CD4-positive, CD25-positive, alpha-beta regulatory T cell (primary cell): Measurements from ENCODE around the gene GRIK1. TPM values are rescaled to one million over a fixed set of nuclear protein-coding genes. Genes with fewer than 3 reads are reported as not detected.

Source experiments
- ATAC-seq, 2 donors: fragments of 150-1000 bp; cut with Tn5 transposase; one replicate each; pipeline ENCODE4 v1.10.0; 2021; ENCODE audit warnings: low read depth in 2 of 2, moderate number of reproducible peaks in 2 of 2, moderate library complexity in 1 of 2
- DNase-seq, 3 donors: peaks; one replicate each; pipeline versions ENCODE4 v3.0.0 to v3.0.0-alpha.2; 2012 to 2022; ENCODE audit warnings: mixed read lengths in 1 of 3
- H3K27ac ChIP-seq: one replicate; pipeline ENCODE4 v1.7.0; 2013; ENCODE audit warnings: mild to moderate bottlenecking, low read length; ENCODE audit not compliant: insufficient read depth, poor library complexity, severe bottlenecking
- H3K27me3 ChIP-seq: one replicate; pipeline ENCODE4 v1.7.0; 2013; ENCODE audit warnings: low read length; ENCODE audit not compliant: control insufficient read depth, insufficient read depth
- H3K36me3 ChIP-seq: one replicate; pipeline ENCODE4 v1.7.0; 2013; ENCODE audit warnings: mild to moderate bottlenecking, low read length, moderate library complexity; ENCODE audit not compliant: control insufficient read depth, insufficient read depth
- H3K4me1 ChIP-seq: 2 replicates; pipeline ENCODE4 v1.7.0; 2013; ENCODE audit warnings: mild to moderate bottlenecking, low read length; ENCODE audit not compliant: insufficient read depth, control insufficient read depth, poor library complexity, severe bottlenecking
- H3K4me3 ChIP-seq: one replicate; pipeline ENCODE4 v1.7.0; 2013; ENCODE audit warnings: low read depth, mild to moderate bottlenecking, low read length, moderate library complexity
- H3K9me3 ChIP-seq, 2 experiments: 1 replicate in 1 of 2; 2 replicates in 1 of 2; pipeline ENCODE4 v1.7.0; 2013; ENCODE audit warnings: low read length in 2 of 2, mild to moderate bottlenecking in 1 of 2, moderate library complexity in 1 of 2; ENCODE audit not compliant: control insufficient read depth in 2 of 2
- H3K27ac Mint-ChIP-seq, 3 donors: one replicate each; pipeline ENCODE4 v1.8.0; 2020 to 2022; ENCODE audit warnings: mild to moderate bottlenecking in 3 of 3, mixed read lengths in 3 of 3, moderate library complexity in 2 of 3
- H3K27me3 Mint-ChIP-seq: one replicate; pipeline ENCODE4 v1.8.0; 2022; ENCODE audit warnings: mild to moderate bottlenecking, mixed read lengths
- H3K36me3 Mint-ChIP-seq: one replicate; pipeline ENCODE4 v1.8.0; 2020; ENCODE audit warnings: mixed read lengths
- H3K4me1 Mint-ChIP-seq, 4 donors: one replicate each; pipeline ENCODE4 v1.8.0; 2020 to 2022; ENCODE audit warnings: mixed read lengths in 4 of 4, mild to moderate bottlenecking in 1 of 4
- H3K4me3 Mint-ChIP-seq, 4 donors: one replicate each; pipeline ENCODE4 v1.8.0; 2020 to 2022; ENCODE audit warnings: mild to moderate bottlenecking in 4 of 4, mixed read lengths in 4 of 4, moderate library complexity in 3 of 4
- H3K9me3 Mint-ChIP-seq, 7 donors: one replicate each; pipeline ENCODE4 v1.8.0; 2020 to 2022; ENCODE audit warnings: mixed read lengths in 7 of 7, mild to moderate bottlenecking in 3 of 7, moderate library complexity in 2 of 7
- polyA plus RNA-seq, 4 donors: library from polyadenylated mRNA; unstranded; fragments of 300-500 nt; fragmentation: Illumina TruSeq; gene quantifications; one replicate each; pipeline ENCODE4 v1.2.3, GENCODE V29; 2021
- total RNA-seq: library from RNA; stranded (reverse); gene quantifications from one replicate; pipeline ENCODE4 v1.2.3, GENCODE V29; 2022

Gene GRIK1
- total and polyA plus RNA-seq, 5 donors from 2014 or later, result 0.06 TPM; not detected in 4

- Histone ChIP-seq H3K4me1 (no peaks in the 10 kb centered on the region), H3K36me3 (no peaks in the 10 kb centered on the region), H3K27ac (no peak overlapping the region), H3K4me3 (no peak overlapping the region), H3K9me3 (no peaks in the 10 kb centered on the region), H3K27me3 (no peaks in the 10 kb centered on the region)
- Mint-ChIP-seq H3K27ac (no peak overlapping the region), H3K9me3 (peaks cover 0 to 5% (median 0%) of the 10 kb centered on the region in 7 donors), H3K4me1 (no peaks in the 10 kb centered on the region), H3K4me3 (no peak overlapping the region), H3K27me3 (no peaks in the 10 kb centered on the region), H3K36me3 (no peaks in the 10 kb centered on the region)
- ATAC-seq (no peak), DNase-seq (no peak)
Measured at GRCh38 chr21:29909571-29909970, 30.2 kb downstream of the GRIK1 start.

- DNase-seq, result no peak
- Mint-ChIP-seq H3K4me1 (no peaks in the 10 kb centered on the region), H3K27ac (no peak overlapping the region), H3K9me3 (peaks cover 0 to 9% (median 4%) of the 10 kb centered on the region in 7 donors), H3K36me3 (no peaks in the 10 kb centered on the region), H3K4me3 (no peak overlapping the region), H3K27me3 (no peaks in the 10 kb centered on the region)
- no peaks in the 10 kb centered on the region for H3K4me1 ChIP-seq
- no peaks in the 10 kb centered on the region for H3K36me3 ChIP-seq
- no peaks in the 10 kb centered on the region for H3K9me3 ChIP-seq
- H3K4me3 ChIP-seq, result no peak overlapping the region
- no peaks in the 10 kb centered on the region for H3K27me3 ChIP-seq
- no peak overlapping the region for H3K27ac ChIP-seq
- no peak for ATAC-seq
Measured at GRCh38 chr21:29904359-29905282, 35.2 kb downstream of the GRIK1 start.

GRCh38 chr21:29896884-29897283, 42.9 kb downstream of the GRIK1 start:
- H3K9me3 ChIP-seq, result no peaks in the 10 kb centered on the region
- ATAC-seq, result no peak
- H3K4me1 ChIP-seq, result no peaks in the 10 kb centered on the region
- no peaks in the 10 kb centered on the region for H3K36me3 ChIP-seq
- no peak overlapping the region for H3K27ac Mint-ChIP-seq
- H3K27ac ChIP-seq, result no peak overlapping the region
- no peak overlapping the region for H3K4me3 Mint-ChIP-seq
- peaks cover 8% of the 10 kb centered on the region for H3K27me3 Mint-ChIP-seq
- no peak overlapping the region for H3K4me3 ChIP-seq
- peaks cover 0 to 8% (median 1%) of the 10 kb centered on the region in 7 donors for H3K9me3 Mint-ChIP-seq
- no peaks in the 10 kb centered on the region for H3K36me3 Mint-ChIP-seq
- H3K4me1 Mint-ChIP-seq, result no peaks in the 10 kb centered on the region
- H3K27me3 ChIP-seq, result no peaks in the 10 kb centered on the region
- DNase-seq, result no peak

GRCh38 chr21:29893687-29894086, 46.1 kb downstream of the GRIK1 start:
- Mint-ChIP-seq H3K4me1 (no peaks in the 10 kb centered on the region), H3K4me3 (no peak overlapping the region), H3K36me3 (no peaks in the 10 kb centered on the region), H3K9me3 (peaks cover 0 to 4% (median 0%) of the 10 kb centered on the region in 7 donors), H3K27ac (no peak overlapping the region), H3K27me3 (peaks cover 8% of the 10 kb centered on the region)
- DNase-seq, result no peak
- Histone ChIP-seq H3K27ac (no peak overlapping the region), H3K36me3 (no peaks in the 10 kb centered on the region), H3K27me3 (no peaks in the 10 kb centered on the region), H3K9me3 (no peaks in the 10 kb centered on the region), H3K4me3 (no peak overlapping the region), H3K4me1 (no peaks in the 10 kb centered on the region)
- ATAC-seq, result no peak

GRCh38 chr21:29892379-29892778, 47.4 kb downstream of the GRIK1 start:
- no peaks in the 10 kb centered on the region for H3K27me3 ChIP-seq
- H3K27ac Mint-ChIP-seq, result no peak overlapping the region
- no peaks in the 10 kb centered on the region for H3K4me1 Mint-ChIP-seq
- H3K36me3 Mint-ChIP-seq, result no peaks in the 10 kb centered on the region
- peaks cover 0 to 1% (median 0%) of the 10 kb centered on the region in 7 donors for H3K9me3 Mint-ChIP-seq
- H3K36me3 ChIP-seq, result no peaks in the 10 kb centered on the region
- no peak overlapping the region for H3K27ac ChIP-seq
- no peak overlapping the region for H3K4me3 ChIP-seq
- no peaks in the 10 kb centered on the region for H3K9me3 ChIP-seq
- no peak overlapping the region for H3K4me3 Mint-ChIP-seq
- DNase-seq, result no peak
- H3K4me1 ChIP-seq, result no peaks in the 10 kb centered on the region
- no peak for ATAC-seq
- peaks cover 8% of the 10 kb centered on the region for H3K27me3 Mint-ChIP-seq

- Mint-ChIP-seq H3K27me3 (peaks cover 8% of the 10 kb centered on the region), H3K4me1 (no peaks in the 10 kb centered on the region), H3K36me3 (no peaks in the 10 kb centered on the region), H3K9me3 (no peaks in the 10 kb centered on the region), H3K27ac (no peak overlapping the region), H3K4me3 (peak overlapping the region in 1 of 4 donors; percentile 45)
- Histone ChIP-seq H3K27me3 (no peaks in the 10 kb centered on the region), H3K36me3 (no peaks in the 10 kb centered on the region), H3K9me3 (no peaks in the 10 kb centered on the region), H3K4me1 (no peaks in the 10 kb centered on the region), H3K27ac (no peak overlapping the region), H3K4me3 (no peak overlapping the region)
- no peak for ATAC-seq
- no peak for DNase-seq
Measured at GRCh38 chr21:29888437-29888836, 51.4 kb downstream of the GRIK1 start.

GRCh38 chr21:29887313-29888009, 52.3 kb downstream of the GRIK1 start:
- H3K36me3 ChIP-seq, result no peaks in the 10 kb centered on the region
- H3K27me3 Mint-ChIP-seq, result peaks cover 4% of the 10 kb centered on the region
- H3K36me3 Mint-ChIP-seq, result no peaks in the 10 kb centered on the region
- H3K27ac Mint-ChIP-seq, result no peak overlapping the region
- H3K4me1 ChIP-seq, result no peaks in the 10 kb centered on the region
- H3K4me3 Mint-ChIP-seq, result no peak overlapping the region
- H3K9me3 ChIP-seq, result no peaks in the 10 kb centered on the region
- H3K4me1 Mint-ChIP-seq, result no peaks in the 10 kb centered on the region
- no peak for DNase-seq
- H3K4me3 ChIP-seq, result no peak overlapping the region
- no peak for ATAC-seq
- no peaks in the 10 kb centered on the region for H3K9me3 Mint-ChIP-seq
- H3K27me3 ChIP-seq, result no peaks in the 10 kb centered on the region
- H3K27ac ChIP-seq, result no peak overlapping the region
